HT-29 (cell line): Measurements from ENCODE around the gene SRRD. TPM values are rescaled to one million over a fixed set of nuclear protein-coding genes. Genes with fewer than 3 reads are reported as not detected.

ENCODE experiments used
- DNase-seq: peaks from one replicate; pipeline ENCODE4 v3.0.0-alpha.2; 2015; ENCODE audit warnings: low spot score
- total RNA-seq: library from RNA; depleted of rRNA; stranded (reverse); fragments of >200 nt; shearing (Covaris generic); gene quantifications from 2 replicates; pipeline ENCODE4 v1.2.3, GENCODE V29; 2014

The SRRD gene
- total RNA-seq, 1 experiment from 2014 or later = 11.4 TPM

DNA sequence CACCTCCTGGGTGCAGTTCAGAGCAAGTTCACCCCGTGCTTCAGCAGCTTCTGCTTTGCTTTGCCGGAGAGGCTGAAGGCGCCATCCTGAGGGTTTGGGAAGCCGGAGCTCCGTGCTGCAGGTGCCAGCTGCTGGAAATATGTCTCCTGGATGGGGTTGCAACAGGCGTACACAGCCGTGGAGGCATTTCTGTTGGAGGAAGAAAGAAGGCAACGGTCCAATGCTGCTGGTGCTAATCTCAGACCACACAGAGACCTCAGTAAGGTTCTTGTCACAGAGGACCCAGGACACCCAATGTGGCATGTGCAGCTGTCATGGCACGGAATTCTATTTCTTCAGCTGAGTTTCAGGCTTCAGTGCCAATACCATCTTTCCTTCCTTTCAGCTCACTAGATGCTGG is 30.5 kb upstream of the SRRD start:
- no peak for DNase-seq

GRCh38 chr22:26453812-26454500 is 29.7 kb upstream of the SRRD start:
- DNase-seq = no peak

DNA sequence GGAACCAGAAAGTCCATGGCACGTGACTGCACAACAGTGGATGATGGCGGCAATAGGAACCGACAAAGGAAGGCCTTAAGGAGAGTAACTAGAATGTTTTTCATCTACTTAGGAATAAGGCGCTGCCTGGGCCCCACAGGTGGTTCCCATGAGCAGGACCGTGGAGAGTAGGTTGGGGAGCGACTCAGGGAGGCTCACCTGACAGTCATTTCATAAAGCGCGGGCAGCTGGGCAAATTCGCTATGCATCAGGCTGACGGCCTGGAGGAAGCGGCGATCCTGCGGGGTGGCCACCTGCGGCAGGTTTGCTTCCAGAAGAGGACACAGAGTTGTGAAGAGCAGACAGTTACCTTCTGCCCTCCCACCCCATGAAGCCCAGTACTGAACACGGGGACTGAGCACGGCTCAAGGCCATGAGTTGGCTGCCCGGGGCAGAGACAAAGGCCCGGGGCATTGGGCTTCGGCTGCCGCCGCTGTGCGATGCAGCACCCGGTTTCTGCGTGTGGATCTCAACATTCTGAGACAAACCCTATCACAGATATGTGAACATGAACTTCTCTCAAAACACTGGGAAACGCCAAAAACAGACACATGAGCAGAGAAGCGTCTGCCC is 25.9 kb upstream of the SRRD start:
- DNase-seq = no peak

DNA sequence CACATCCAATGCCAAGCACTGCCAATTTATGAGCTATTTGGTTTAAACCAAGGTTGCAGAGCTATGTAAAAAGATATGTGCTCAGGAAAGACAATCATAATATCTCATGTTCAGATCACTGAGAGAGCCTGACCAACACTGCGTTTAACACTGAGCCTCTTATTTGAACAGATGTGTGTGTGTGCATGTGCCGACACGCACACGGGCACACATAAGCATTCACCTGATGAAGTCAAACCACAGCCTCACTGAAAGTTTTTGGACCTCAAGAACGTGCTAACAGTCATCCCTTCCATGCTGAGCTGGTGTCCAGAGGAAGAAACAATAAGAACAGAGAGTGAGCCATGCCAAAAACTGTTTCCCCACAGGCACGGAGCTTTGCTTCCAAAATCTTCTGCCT is 23.5 kb upstream of the SRRD start:
- no peak for DNase-seq

DNA sequence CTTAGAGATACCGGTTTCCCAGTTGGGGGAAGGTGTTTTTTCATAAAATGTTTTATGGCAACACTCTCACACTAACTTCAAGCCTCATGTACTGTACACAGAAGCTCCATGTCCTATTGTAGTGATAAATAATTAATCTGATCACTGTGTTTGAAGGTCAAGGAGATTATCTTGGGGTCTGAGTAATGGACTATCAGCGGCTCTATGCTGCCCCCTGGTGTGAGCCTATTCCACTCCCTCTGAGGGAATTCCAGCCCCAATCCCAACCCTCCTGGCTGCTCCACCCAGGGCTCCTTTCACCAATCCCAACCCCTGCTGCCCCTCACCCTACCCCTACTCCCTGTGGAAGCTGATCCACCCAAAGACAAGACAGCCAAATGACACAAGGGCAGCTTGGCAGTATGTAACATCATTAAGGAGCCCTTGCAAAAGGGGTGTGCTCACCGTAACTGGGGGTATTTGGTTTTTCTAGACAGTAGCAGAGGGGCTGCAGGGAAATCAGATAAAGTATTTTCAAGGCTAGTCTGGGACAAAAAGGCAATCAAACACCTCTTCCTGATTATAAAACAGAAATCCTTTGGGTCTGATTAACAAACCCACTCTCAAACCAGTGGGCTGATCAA is 22.4 kb upstream of the SRRD start:
- peak; percentile 51 for DNase-seq

GRCh38 chr22:26462051-26462450 is 21.6 kb upstream of the SRRD start:
- no peak for DNase-seq

- no peak for DNase-seq
Measured at GRCh38 chr22:26462641-26463040, 21.0 kb upstream of the SRRD start.

GRCh38 chr22:26463101-26463661 is 20.5 kb upstream of the SRRD start:
- no peak for DNase-seq

- no peak for DNase-seq
Measured at GRCh38 chr22:26463688-26464087, 20.0 kb upstream of the SRRD start.

DNA sequence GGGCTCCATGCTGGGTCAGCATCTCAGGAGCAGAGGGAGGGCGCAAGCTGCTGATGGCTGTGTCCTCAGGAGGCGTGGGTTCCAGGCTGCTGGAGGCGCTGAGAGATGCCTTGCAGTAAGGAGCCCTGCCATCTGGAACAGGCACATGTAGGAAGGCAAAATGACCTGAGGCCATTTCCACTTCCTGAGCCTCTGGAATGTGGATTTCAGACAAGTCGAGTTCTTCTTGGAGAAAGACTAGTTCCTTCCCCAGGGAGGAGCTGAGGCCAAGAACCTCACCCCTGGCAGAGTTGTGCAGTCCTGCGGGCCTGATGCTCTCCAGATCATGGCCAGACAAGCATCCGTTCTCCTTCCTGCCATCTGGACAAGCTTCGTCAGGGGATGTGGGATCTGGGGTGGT is 19.4 kb upstream of the SRRD start:
- no peak for DNase-seq

GRCh38 chr22:26466196-26466595 is 17.5 kb upstream of the SRRD start:
- no peak for DNase-seq

DNA sequence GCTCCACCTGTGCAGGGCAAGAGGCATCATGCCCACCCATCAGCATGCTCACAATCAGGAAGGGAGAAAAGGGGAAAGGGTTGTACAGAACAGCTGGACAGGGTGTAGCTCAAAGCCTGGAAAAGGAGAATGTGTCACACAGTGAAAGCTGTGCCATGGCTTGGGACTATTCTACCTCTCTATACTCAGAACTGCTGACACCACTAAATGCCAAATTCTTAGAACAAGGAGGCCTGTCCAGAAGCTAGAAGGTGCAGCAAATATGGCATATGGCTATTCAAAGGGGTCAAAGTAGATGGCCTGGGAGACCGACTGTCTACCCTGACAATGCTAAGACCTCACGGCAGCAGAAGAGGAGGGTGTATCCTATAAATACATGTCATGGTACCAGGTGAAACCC is 12.9 kb upstream of the SRRD start:
- DNase-seq = no peak

DNA sequence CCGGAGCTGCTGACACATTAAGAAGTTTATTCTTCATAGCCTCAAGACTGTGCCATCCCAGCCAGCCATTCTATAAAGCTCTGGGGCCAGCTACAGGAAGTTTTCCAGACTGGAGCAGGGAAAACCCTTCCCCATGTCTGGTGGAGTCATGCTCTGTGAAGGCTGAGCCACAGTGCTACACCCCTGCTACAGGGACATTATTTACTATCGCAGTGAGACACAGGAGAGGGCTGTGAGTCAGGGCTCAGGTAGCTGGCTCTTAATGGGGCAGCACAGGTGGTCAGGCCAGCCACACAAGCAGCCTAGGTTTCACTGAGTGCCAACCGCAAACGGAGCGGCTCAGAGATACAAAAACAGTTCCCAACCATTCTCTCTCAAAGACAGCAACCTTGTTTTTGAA is 12.2 kb upstream of the SRRD start:
- DNase-seq = peak; percentile 88

GRCh38 chr22:26474682-26475081 is 9.0 kb upstream of the SRRD start:
- DNase-seq = no peak

GRCh38 chr22:26476705-26477340 is 6.9 kb upstream of the SRRD start:
- no peak for DNase-seq

DNA sequence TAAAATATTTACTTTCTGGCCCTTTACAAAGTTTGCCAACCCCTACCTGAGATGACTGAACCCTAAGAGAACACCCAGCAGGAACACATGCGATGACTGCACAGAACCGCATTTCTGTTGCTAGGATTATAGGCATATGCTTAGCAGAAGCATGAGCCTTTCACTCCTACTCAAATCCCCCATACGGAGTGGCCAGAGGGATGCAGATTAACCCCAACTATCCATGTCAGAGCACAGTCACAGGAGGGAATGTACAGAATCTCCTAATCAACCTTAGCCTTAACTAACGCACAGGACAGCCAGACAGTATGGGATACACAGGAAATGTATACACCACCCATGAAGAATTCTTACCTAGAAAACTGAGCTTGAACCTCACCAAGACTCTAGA is 6.3 kb upstream of the SRRD start:
- DNase-seq = no peak

- DNase-seq = peak; percentile 31
Measured at GRCh38 chr22:26479043-26479791, 4.5 kb upstream of the SRRD start.

- peak; percentile 5 for DNase-seq
Measured at GRCh38 chr22:26479792-26480610, 3.7 kb upstream of the SRRD start.

- DNase-seq = no peak
Measured at GRCh38 chr22:26480611-26480932, 3.1 kb upstream of the SRRD start.

- no peak for DNase-seq
Measured at GRCh38 chr22:26481112-26481693, 2.5 kb upstream of the SRRD start.

DNA sequence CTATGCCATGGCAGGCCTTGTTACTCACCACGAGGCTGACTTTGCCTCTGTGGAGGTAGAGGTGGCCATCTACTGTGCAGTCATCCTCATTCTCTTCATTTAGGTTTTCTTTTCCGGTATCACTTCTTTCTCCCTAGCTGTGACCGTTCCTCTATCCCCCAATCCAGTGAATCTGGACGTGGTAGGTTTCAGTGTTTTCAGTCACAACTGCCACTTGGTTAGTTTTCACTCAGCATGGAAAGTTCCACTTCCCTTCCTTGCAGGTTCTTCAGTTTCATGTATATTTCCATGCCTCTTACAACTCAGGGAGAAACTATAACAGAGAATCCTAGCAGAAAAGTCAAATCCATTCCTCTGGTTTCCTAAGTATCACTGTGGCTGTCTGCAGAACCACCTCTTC is 2.0 kb upstream of the SRRD start:
- no peak for DNase-seq
